ENCODE measurements around the gene FANCM.

The FANCM gene

GRCh38 chr14:45169906-45170305 lies 34.2 kb downstream of the FANCM start:
- DNase-seq (ENCODE audit: extremely low spot score): no peak
- ChIA-PET POLR2A (no interaction called here), CTCF (no interaction called here)
- TF ChIP-seq L3MBTL2 (conservative IDR thresholded peaks at IDR 0.05) (no peak), TARDBP (IDR thresholded peaks at IDR 0.05) (no peak), NFRKB (IDR thresholded peaks at IDR 0.05) (no peak), ZNF384 (IDR thresholded peaks at IDR 0.05) (no peak), LEF1 (IDR thresholded peaks at IDR 0.05; ENCODE audit: borderline replicate concordance) (no peak), ELF4 (IDR thresholded peaks at IDR 0.05) (no peak), ARNT (IDR thresholded peaks at IDR 0.05) (no peak), CTBP1 (IDR thresholded peaks at IDR 0.05; ENCODE audit: borderline replicate concordance) (no peak), HDGF (IDR thresholded peaks at IDR 0.05; ENCODE audit: borderline replicate concordance) (no peak), FOXA1 (IDR thresholded peaks at IDR 0.05) (no peak)

DNA sequence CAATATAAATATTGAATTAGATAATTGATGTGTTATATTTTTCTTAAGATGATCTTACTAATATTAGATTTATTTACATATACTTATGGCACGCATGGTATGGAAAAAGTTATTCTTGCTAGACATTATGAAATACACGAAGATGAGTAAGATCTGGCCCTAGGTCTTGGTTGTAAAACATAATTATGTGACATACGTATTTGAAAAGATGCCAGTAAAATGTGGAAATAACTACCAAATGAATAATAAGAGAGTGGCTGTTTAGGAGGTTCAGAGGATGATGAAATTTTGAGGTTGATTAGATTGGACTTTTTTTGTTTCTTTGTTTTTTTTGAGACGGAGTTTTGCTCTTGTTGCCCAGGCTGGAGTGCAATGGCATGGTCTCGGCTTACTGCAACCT lies 41.3 kb downstream of the FANCM start:
- ChIA-PET POLR2A (no interaction called here), CTCF (no interaction called here)
- TF ChIP-seq TARDBP (IDR thresholded peaks at IDR 0.05) (no peak), L3MBTL2 (conservative IDR thresholded peaks at IDR 0.05) (no peak), LEF1 (IDR thresholded peaks at IDR 0.05; ENCODE audit: borderline replicate concordance) (no peak), ELF4 (IDR thresholded peaks at IDR 0.05) (no peak), FOXM1 (IDR thresholded peaks at IDR 0.05; ENCODE audit: borderline replicate concordance) (no peak), SP1 (IDR thresholded peaks at IDR 0.05) (no peak), ZNF384 (IDR thresholded peaks at IDR 0.05) (no peak), SUZ12 (IDR thresholded peaks at IDR 0.05) (no peak), HDGF (IDR thresholded peaks at IDR 0.05; ENCODE audit: borderline replicate concordance) (no peak), ARNT (IDR thresholded peaks at IDR 0.05) (no peak), CTBP1 (IDR thresholded peaks at IDR 0.05; ENCODE audit: borderline replicate concordance) (no peak), NFRKB (IDR thresholded peaks at IDR 0.05) (no peak), BHLHE40 (IDR thresholded peaks at IDR 0.05; ENCODE audit: borderline replicate concordance) (no peak), FOXK2 (IDR thresholded peaks at IDR 0.05) (no peak), FOXA1 (IDR thresholded peaks at IDR 0.05) (no peak)
- TF ChIP-seq, protein P1, sequence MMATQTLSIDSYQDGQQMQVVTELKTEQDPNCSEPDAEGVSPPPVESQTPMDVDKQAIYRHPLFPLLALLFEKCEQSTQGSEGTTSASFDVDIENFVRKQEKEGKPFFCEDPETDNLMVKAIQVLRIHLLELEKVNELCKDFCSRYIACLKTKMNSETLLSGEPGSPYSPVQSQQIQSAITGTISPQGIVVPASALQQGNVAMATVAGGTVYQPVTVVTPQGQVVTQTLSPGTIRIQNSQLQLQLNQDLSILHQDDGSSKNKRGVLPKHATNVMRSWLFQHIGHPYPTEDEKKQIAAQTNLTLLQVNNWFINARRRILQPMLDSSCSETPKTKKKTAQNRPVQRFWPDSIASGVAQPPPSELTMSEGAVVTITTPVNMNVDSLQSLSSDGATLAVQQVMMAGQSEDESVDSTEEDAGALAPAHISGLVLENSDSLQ (IDR thresholded peaks at IDR 0.05): no peak
- no peak for DNase-seq (ENCODE audit: extremely low spot score)

- no peak for DNase-seq (ENCODE audit: extremely low spot score)
- CTCF ChIA-PET: no interaction called here
- POLR2A ChIA-PET: no interaction called here
- TF ChIP-seq SUZ12 (IDR thresholded peaks at IDR 0.05) (no peak), TARDBP (IDR thresholded peaks at IDR 0.05) (no peak), L3MBTL2 (conservative IDR thresholded peaks at IDR 0.05) (no peak), HDGF (IDR thresholded peaks at IDR 0.05; ENCODE audit: borderline replicate concordance) (no peak), FOXM1 (IDR thresholded peaks at IDR 0.05; ENCODE audit: borderline replicate concordance) (no peak), SP1 (IDR thresholded peaks at IDR 0.05) (no peak)
Observed at GRCh38 chr14:45181329-45181728, 45.6 kb downstream of the FANCM start.

GRCh38 chr14:45181806-45182205 lies 46.1 kb downstream of the FANCM start:
- no peak for TF ChIP-seq BHLHE40 (IDR thresholded peaks at IDR 0.05; ENCODE audit: borderline replicate concordance)
- TF ChIP-seq ZNF384 (IDR thresholded peaks at IDR 0.05): no peak
- TF ChIP-seq NFRKB (IDR thresholded peaks at IDR 0.05): no peak
- TF ChIP-seq FOXK2 (IDR thresholded peaks at IDR 0.05): no peak
- TF ChIP-seq ARNT (IDR thresholded peaks at IDR 0.05): no peak
- ChIA-PET POLR2A (no interaction called here), CTCF (no interaction called here)
- DNase-seq (ENCODE audit: extremely low spot score): no peak

DNA sequence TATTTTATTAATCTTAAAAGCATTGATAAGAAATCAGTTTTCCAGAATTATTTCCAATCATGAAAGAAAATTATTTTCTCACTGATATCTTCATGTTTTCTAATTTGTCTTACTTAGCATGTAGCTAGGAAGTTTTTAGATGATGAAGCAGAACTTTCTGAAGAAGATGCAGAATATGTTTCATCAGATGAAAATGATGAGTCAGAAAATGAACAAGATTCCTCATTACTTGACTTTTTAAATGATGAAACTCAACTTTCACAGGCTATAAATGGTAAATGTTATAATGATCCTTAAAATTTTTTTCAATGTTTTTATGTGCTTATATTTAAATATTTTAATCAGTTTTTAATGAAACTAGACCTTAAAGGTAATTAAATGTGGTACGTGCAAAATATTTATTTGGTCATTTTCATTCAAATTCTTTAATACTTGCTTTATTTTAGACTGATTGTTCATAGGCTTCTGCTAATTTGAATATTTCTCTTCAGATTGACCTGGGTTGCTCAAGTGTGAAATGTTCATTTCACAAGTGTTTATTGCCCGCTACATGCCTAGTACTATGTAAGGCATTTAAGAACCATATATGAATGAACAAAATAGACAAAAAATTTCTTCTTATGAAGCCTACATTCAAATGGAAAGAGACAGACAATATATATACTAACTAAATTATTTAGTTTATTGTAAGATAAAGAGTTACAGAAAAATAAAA lies 49.5 kb downstream of the FANCM start:
- no peak for DNase-seq (ENCODE audit: extremely low spot score)
- ChIA-PET CTCF (no interaction called here), POLR2A (no interaction called here)
- TF ChIP-seq NFRKB (IDR thresholded peaks at IDR 0.05): no peak
- TF ChIP-seq, protein P1 (IDR thresholded peaks at IDR 0.05): no peak
- TF ChIP-seq CTBP1 (IDR thresholded peaks at IDR 0.05; ENCODE audit: borderline replicate concordance): no peak
- no peak for TF ChIP-seq ELF4 (IDR thresholded peaks at IDR 0.05)
- TF ChIP-seq SP1 (IDR thresholded peaks at IDR 0.05): no peak
- TF ChIP-seq FOXK2 (IDR thresholded peaks at IDR 0.05): no peak
- TF ChIP-seq ZNF384 (IDR thresholded peaks at IDR 0.05): no peak
- TF ChIP-seq L3MBTL2 (conservative IDR thresholded peaks at IDR 0.05): no peak
- no peak for TF ChIP-seq SUZ12 (IDR thresholded peaks at IDR 0.05)
- TF ChIP-seq ARNT (IDR thresholded peaks at IDR 0.05): no peak
- no peak for TF ChIP-seq BHLHE40 (IDR thresholded peaks at IDR 0.05; ENCODE audit: borderline replicate concordance)

GRCh38 chr14:45194964-45195363 lies 59.2 kb downstream of the FANCM start:
- POLR2A ChIA-PET: no interaction called here
- no peak for DNase-seq (ENCODE audit: extremely low spot score)
- no peak for TF ChIP-seq LEF1 (IDR thresholded peaks at IDR 0.05; ENCODE audit: borderline replicate concordance)
- TF ChIP-seq SP1 (IDR thresholded peaks at IDR 0.05): no peak
- TF ChIP-seq ZNF384 (IDR thresholded peaks at IDR 0.05): no peak
- no peak for TF ChIP-seq CTBP1 (IDR thresholded peaks at IDR 0.05; ENCODE audit: borderline replicate concordance)
- no peak for TF ChIP-seq FOXA1 (IDR thresholded peaks at IDR 0.05)
- no peak for TF ChIP-seq NFRKB (IDR thresholded peaks at IDR 0.05)
- no peak for TF ChIP-seq L3MBTL2 (conservative IDR thresholded peaks at IDR 0.05)
- CTCF ChIA-PET: interaction anchor here (0.6 kb wide), 1 partner anchor 225 kb away, joined by 3 read pairs; no protein-coding TSS in a partner anchor

DNA sequence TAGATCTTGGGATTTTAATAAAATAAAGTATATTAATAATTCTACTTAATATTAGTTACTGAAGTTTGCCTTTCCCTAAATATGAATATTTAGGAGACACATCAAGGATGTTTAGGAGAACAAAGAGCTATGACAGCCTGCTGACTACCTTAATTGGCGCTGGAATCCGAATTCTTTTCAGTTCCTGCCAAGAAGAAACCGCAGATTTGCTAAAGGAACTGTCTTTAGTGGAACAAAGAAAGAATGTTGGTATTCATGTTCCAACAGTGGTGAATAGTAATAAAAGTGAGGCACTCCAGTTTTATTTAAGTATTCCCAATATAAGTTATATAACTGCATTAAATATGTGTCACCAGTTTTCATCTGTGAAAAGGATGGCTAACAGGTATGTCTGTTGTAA lies 62.8 kb downstream of the FANCM start:
- CTCF ChIA-PET: no interaction called here
- POLR2A ChIA-PET: no interaction called here
- no peak for DNase-seq (ENCODE audit: extremely low spot score)
- TF ChIP-seq BHLHE40 (IDR thresholded peaks at IDR 0.05; ENCODE audit: borderline replicate concordance) (no peak), SP1 (IDR thresholded peaks at IDR 0.05) (no peak), LEF1 (IDR thresholded peaks at IDR 0.05; ENCODE audit: borderline replicate concordance) (no peak), FOXM1 (IDR thresholded peaks at IDR 0.05; ENCODE audit: borderline replicate concordance) (no peak), SUZ12 (IDR thresholded peaks at IDR 0.05) (no peak), HDGF (IDR thresholded peaks at IDR 0.05; ENCODE audit: borderline replicate concordance) (no peak), TARDBP (IDR thresholded peaks at IDR 0.05) (no peak), FOXA1 (IDR thresholded peaks at IDR 0.05) (no peak), L3MBTL2 (conservative IDR thresholded peaks at IDR 0.05) (no peak), ARNT (IDR thresholded peaks at IDR 0.05) (no peak), ZNF384 (IDR thresholded peaks at IDR 0.05) (no peak), CTBP1 (IDR thresholded peaks at IDR 0.05; ENCODE audit: borderline replicate concordance) (no peak), FOXK2 (IDR thresholded peaks at IDR 0.05) (no peak), NFRKB (IDR thresholded peaks at IDR 0.05) (no peak), ELF4 (IDR thresholded peaks at IDR 0.05) (no peak)
- TF ChIP-seq, protein P1 (IDR thresholded peaks at IDR 0.05): no peak
